NCI-H748 treated with DMSO at 0.1 percent for 48 hours (cell line): Measurements from ENCODE around the gene BABAM1.
"Not testable (repeated sequence)": the region's sequence is repeated elsewhere in the genome, so short reads cannot be mapped to it uniquely, and the experiment has no call there.

ENCODE experiments used
- DNase-seq: peaks from one replicate; lab custom pipeline; 2025; lab: John Stamatoyannopoulos, UW

BABAM1 gene

GRCh38 chr19:17243830-17244617 lies 23.2 kb upstream of the BABAM1 start:
- DNase-seq: no peak

- no peak for DNase-seq
Observed at GRCh38 chr19:17244618-17245534, 22.4 kb upstream of the BABAM1 start.

GRCh38 chr19:17245535-17245984 lies 21.7 kb upstream of the BABAM1 start, which contains the start of gene NR2F6:
TSS of gene NR2F6 (minus strand) at chr19:17245919. CDS start at chr19:17245220, 699 bp downstream.
- DNase-seq: no peak

GRCh38 chr19:17246681-17247425 lies 20.4 kb upstream of the BABAM1 start:
- peak; percentile 1 for DNase-seq

- no peak for DNase-seq
Observed at GRCh38 chr19:17248011-17248776, 19.0 kb upstream of the BABAM1 start.

- no peak for DNase-seq
Observed at GRCh38 chr19:17249887-17250548, 17.2 kb upstream of the BABAM1 start.

GRCh38 chr19:17254636-17255035 lies 12.6 kb upstream of the BABAM1 start:
- no peak for DNase-seq

GRCh38 chr19:17255150-17255621 lies 12.1 kb upstream of the BABAM1 start:
- no peak for DNase-seq

GRCh38 chr19:17256130-17256529 lies 11.1 kb upstream of the BABAM1 start:
- DNase-seq: no peak

- DNase-seq: no peak
Observed at GRCh38 chr19:17259118-17259780, 8.0 kb upstream of the BABAM1 start.

GRCh38 chr19:17259934-17260333 lies 7.3 kb upstream of the BABAM1 start:
- no peak for DNase-seq

- DNase-seq: peak; percentile 70
Observed at GRCh38 chr19:17260842-17261325, 6.4 kb upstream of the BABAM1 start.

GRCh38 chr19:17262557-17262956 lies 4.7 kb upstream of the BABAM1 start:
- DNase-seq: no peak

- DNase-seq: no peak
Observed at GRCh38 chr19:17263712-17264640, 3.3 kb upstream of the BABAM1 start.

- no peak for DNase-seq
Observed at GRCh38 chr19:17264641-17264979, 2.6 kb upstream of the BABAM1 start, which contains the start of gene USHBP1. TSS of gene USHBP1 (minus strand) at chr19:17264745. CDS start at chr19:17264299, 446 bp downstream.

- DNase-seq: no peak
Observed at GRCh38 chr19:17266026-17266425, 1.2 kb upstream of the BABAM1 start.

- no peak for DNase-seq
Observed at GRCh38 chr19:17266589-17266974, 661 bp upstream of the BABAM1 start.

- no peak for DNase-seq
Observed at GRCh38 chr19:17268754-17269153, 1.5 kb downstream of the BABAM1 start.

GRCh38 chr19:17274892-17275291 lies 7.6 kb downstream of the BABAM1 start:
- not testable (repeated sequence) for DNase-seq
